Ishikawa (cell line): ENCODE data around the gene REEP3.

Experiments used
- CEBPB ChIP-seq: IDR thresholded peaks from 2 replicates; pipeline ENCODE4 v1.6.1; 2012
- CREB1 ChIP-seq: IDR thresholded peaks from 2 replicates; pipeline ENCODE4 v1.6.1; 2012; ENCODE audit warnings: low read depth
- EGR1 ChIP-seq: IDR thresholded peaks from 2 replicates; pipeline ENCODE4 v1.6.1; 2012
- EP300 ChIP-seq: IDR thresholded peaks from 2 replicates; pipeline ENCODE4 v1.6.1; 2012; ENCODE audit warnings: borderline replicate concordance
- NFIC ChIP-seq: IDR thresholded peaks from 2 replicates; pipeline ENCODE4 v1.6.1; 2012
- RAD21 ChIP-seq: IDR thresholded peaks from 2 replicates; pipeline ENCODE4 v1.6.1; 2012; ENCODE audit warnings: low read depth
- TCF12 ChIP-seq: IDR thresholded peaks from 2 replicates; pipeline ENCODE4 v1.6.1; 2012; ENCODE audit warnings: low read depth
- TEAD4 ChIP-seq: IDR thresholded peaks from 2 replicates; pipeline ENCODE4 v1.6.1; 2012
- YY1 ChIP-seq: IDR thresholded peaks from 2 replicates; pipeline ENCODE4 v1.6.1; 2012; ENCODE audit warnings: low read depth
- ZBTB7A ChIP-seq: IDR thresholded peaks from 2 replicates; pipeline ENCODE4 v1.6.1; 2012; ENCODE audit warnings: low read depth
- TF ChIP-seq, protein P1 (sequence below): IDR thresholded peaks from 2 replicates; pipeline ENCODE4 v1.6.1; 2012
- TF ChIP-seq, protein P2 (sequence below): IDR thresholded peaks from 2 replicates; pipeline ENCODE4 v1.6.1; 2012; ENCODE audit warnings: low read depth, mild to moderate bottlenecking

DNA sequence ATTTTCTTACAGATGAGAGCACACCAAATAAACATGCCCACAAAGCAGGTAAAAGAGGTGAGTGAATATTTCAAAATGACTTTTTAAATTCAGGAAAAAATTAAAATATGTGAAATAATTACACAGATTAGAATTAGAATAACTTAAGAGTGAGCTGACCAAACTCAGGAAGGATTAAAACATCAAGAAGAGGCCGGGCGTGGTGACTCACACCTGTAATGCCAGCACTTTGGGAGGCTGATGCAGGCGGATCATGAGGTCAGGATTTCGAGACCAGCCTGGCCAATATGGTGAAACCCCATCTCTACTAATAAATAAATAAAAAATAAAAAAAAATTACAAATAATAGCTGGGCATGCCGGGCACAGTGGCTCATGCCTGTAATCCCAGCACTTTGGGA, 140.1 kb downstream of the REEP3 start:
- no peak for TF ChIP-seq ZBTB7A
- TF ChIP-seq EGR1 = no peak
- no peak for TF ChIP-seq RAD21
- TF ChIP-seq, protein P1, sequence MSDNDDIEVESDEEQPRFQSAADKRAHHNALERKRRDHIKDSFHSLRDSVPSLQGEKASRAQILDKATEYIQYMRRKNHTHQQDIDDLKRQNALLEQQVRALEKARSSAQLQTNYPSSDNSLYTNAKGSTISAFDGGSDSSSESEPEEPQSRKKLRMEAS = no peak
- TF ChIP-seq CEBPB = no peak
- TF ChIP-seq, protein P2, sequence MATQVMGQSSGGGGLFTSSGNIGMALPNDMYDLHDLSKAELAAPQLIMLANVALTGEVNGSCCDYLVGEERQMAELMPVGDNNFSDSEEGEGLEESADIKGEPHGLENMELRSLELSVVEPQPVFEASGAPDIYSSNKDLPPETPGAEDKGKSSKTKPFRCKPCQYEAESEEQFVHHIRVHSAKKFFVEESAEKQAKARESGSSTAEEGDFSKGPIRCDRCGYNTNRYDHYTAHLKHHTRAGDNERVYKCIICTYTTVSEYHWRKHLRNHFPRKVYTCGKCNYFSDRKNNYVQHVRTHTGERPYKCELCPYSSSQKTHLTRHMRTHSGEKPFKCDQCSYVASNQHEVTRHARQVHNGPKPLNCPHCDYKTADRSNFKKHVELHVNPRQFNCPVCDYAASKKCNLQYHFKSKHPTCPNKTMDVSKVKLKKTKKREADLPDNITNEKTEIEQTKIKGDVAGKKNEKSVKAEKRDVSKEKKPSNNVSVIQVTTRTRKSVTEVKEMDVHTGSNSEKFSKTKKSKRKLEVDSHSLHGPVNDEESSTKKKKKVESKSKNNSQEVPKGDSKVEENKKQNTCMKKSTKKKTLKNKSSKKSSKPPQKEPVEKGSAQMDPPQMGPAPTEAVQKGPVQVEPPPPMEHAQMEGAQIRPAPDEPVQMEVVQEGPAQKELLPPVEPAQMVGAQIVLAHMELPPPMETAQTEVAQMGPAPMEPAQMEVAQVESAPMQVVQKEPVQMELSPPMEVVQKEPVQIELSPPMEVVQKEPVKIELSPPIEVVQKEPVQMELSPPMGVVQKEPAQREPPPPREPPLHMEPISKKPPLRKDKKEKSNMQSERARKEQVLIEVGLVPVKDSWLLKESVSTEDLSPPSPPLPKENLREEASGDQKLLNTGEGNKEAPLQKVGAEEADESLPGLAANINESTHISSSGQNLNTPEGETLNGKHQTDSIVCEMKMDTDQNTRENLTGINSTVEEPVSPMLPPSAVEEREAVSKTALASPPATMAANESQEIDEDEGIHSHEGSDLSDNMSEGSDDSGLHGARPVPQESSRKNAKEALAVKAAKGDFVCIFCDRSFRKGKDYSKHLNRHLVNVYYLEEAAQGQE = no peak
- TF ChIP-seq NFIC = no peak
- no peak for TF ChIP-seq YY1
- no peak for TF ChIP-seq TEAD4
- TF ChIP-seq CREB1 = no peak
- no peak for TF ChIP-seq TCF12
- TF ChIP-seq EP300 = no peak
